HCT116 (cell line): Measurements from ENCODE around the gene RAMP2. TPM values are rescaled to one million over a fixed set of nuclear protein-coding genes. Genes with fewer than 3 reads are reported as not detected.
"Not testable (repeated sequence)": the region's sequence is repeated elsewhere in the genome, so short reads cannot be mapped to it uniquely, and the experiment has no call there.

Source experiments
- ATAC-seq: fragments of 200-7000 bp; cut with Tn5 transposase; 2 replicates; pipeline ENCODE4 v1.9.1; 2020; ENCODE audit warnings: mild to moderate bottlenecking, moderate library complexity
- BruUV-seq: library from RNA; stranded (reverse); fragments of 400-500 nt; replicated peaks from 2 replicates; lab custom pipeline; 2021; lab: Mats Ljungman, UMichigan
- CTCF ChIA-PET: fragments of 300-600 bp; sonication (Branson Sonifier 250); formaldehyde crosslinking; loops from one replicate; lab custom pipeline; 2021; ENCODE audit warnings: antibody characterized with exemption; lab: Charles Lee
- POLR2A ChIA-PET: fragments of 300-600, 350-600 bp; sonication (Branson Sonifier 250); formaldehyde crosslinking; loops from one replicate; lab custom pipeline; 2021; ENCODE audit warnings: antibody characterized with exemption; lab: Charles Lee
- RAD21 ChIA-PET, 2 experiments: fragments of 300-600 bp; sonication (Branson Sonifier 250); formaldehyde crosslinking; loops; one replicate each; lab custom pipeline; 2023; ENCODE audit warnings: low total read pairs in 2 of 2; ENCODE audit not compliant: uncharacterized antibody in 2 of 2, unreplicated experiment in 2 of 2, low non-redundant PET in 1 of 2; lab: Charles Lee
- DNase-seq: peaks from one replicate; pipeline ENCODE4 v3.0.0-alpha.2; 2010; ENCODE audit warnings: low read depth, low spot score
- H2AFZ ChIP-seq: fragments of 200-600 bp; shearing (Covaris generic), sonication (generic); 2 replicates; pipeline ENCODE4 v1.6.1; 2017; ENCODE audit warnings: low read depth, mixed run types, mixed read lengths, antibody characterized with exemption, low read length; ENCODE audit not compliant: poor library complexity, severe bottlenecking
- H3K27ac ChIP-seq: 2 replicates; pipeline ENCODE4 v1.5.1; 2012; ENCODE audit warnings: low read depth, low read length
- H3K27me3 ChIP-seq: fragments of 200-600 bp; sonication (generic); 2 replicates; pipeline ENCODE4 v1.6.1; 2016; ENCODE audit warnings: mixed run types, low read length, mixed read lengths; ENCODE audit not compliant: insufficient read depth
- H3K36me3 ChIP-seq, 2 experiments: fragments of 200-500 bp in 1 of 2; fragments of 200-600 bp in 1 of 2; sonication (Bioruptor generic) in 1 of 2; sonication (generic) in 1 of 2; 2 replicates each; pipeline versions ENCODE4 v1.5.1 to v1.6.1; 2014 to 2016; ENCODE audit warnings: low read length in 2 of 2, inconsistent platforms in 1 of 2, mixed read lengths in 1 of 2, mixed run types in 1 of 2; ENCODE audit not compliant: insufficient read depth in 2 of 2, control insufficient read depth in 1 of 2
- H3K4me1 ChIP-seq, 2 experiments: fragments of 200-600 bp in 1 of 2; sonication (generic) in 1 of 2; 2 replicates each; pipeline versions ENCODE4 v1.5.1 to v1.6.1; 2012 to 2017; ENCODE audit warnings: low read length in 2 of 2, inconsistent platforms in 1 of 2, mild to moderate bottlenecking in 1 of 2, mixed read lengths in 1 of 2, mixed run types in 1 of 2, moderate library complexity in 1 of 2; ENCODE audit not compliant: insufficient read depth in 2 of 2, control insufficient read depth in 1 of 2
- H3K4me2 ChIP-seq: fragments of 200-600 bp; sonication (generic); 2 replicates; pipeline ENCODE4 v1.6.1; 2017; ENCODE audit warnings: mixed run types, low read length, mixed read lengths
- H3K4me3 ChIP-seq, 2 experiments: fragments of 200-600 bp in 1 of 2; sonication (generic) in 1 of 2; replicated peaks in 1 of 2; 2 replicates each; pipeline ENCODE4 v1.5.1; 2011 to 2016; ENCODE audit warnings: low read length in 2 of 2, control low read depth in 1 of 2, low read depth in 1 of 2, mild to moderate bottlenecking in 1 of 2, mixed read lengths in 1 of 2, mixed run types in 1 of 2
- H3K79me2 ChIP-seq: fragments of 200-600 bp; sonication (generic); 2 replicates; pipeline ENCODE4 v1.6.1; 2017; ENCODE audit warnings: mild to moderate bottlenecking, mixed run types, low read length, moderate library complexity, mixed read lengths; ENCODE audit not compliant: insufficient read depth
- H3K9ac ChIP-seq: fragments of 200-600 bp; sonication (generic); 2 replicates; pipeline ENCODE4 v1.6.1; 2016; ENCODE audit warnings: low read length, mixed read lengths
- H3K9me2 ChIP-seq: fragments of 200-600 bp; sonication (generic), shearing (Covaris generic); 2 replicates; pipeline ENCODE4 v1.6.1; 2017; ENCODE audit warnings: mixed run types, mild to moderate bottlenecking, moderate library complexity; ENCODE audit not compliant: insufficient read depth
- H3K9me3 ChIP-seq, 2 experiments: fragments of 200-500 bp in 1 of 2; fragments of 200-600 bp in 1 of 2; sonication (Bioruptor generic) in 1 of 2; sonication (generic) in 1 of 2; 2 replicates each; pipeline ENCODE4 v1.6.1; 2014 to 2017; ENCODE audit warnings: low read length in 2 of 2, mixed read lengths in 2 of 2, inconsistent platforms in 1 of 2, low read depth in 1 of 2, mild to moderate bottlenecking in 1 of 2, mixed run types in 1 of 2, moderate library complexity in 1 of 2; ENCODE audit not compliant: control insufficient read depth in 1 of 2, insufficient read depth in 1 of 2
- H4K20me1 ChIP-seq: fragments of 200-600 bp; sonication (generic), shearing (Covaris generic); 2 replicates; pipeline ENCODE4 v1.6.1; 2017; ENCODE audit warnings: mixed run types, mild to moderate bottlenecking, moderate library complexity; ENCODE audit not compliant: insufficient read depth
- CEBPB ChIP-seq: IDR thresholded peaks from 2 replicates; pipeline ENCODE4 v1.6.1; 2012; ENCODE audit warnings: low read depth
- EGR1 ChIP-seq: IDR thresholded peaks from 2 replicates; pipeline ENCODE4 v1.6.1; 2012; ENCODE audit warnings: low read depth
- EZH2 ChIP-seq: fragments of 200-600 bp; sonication (generic); IDR thresholded peaks from 2 replicates; pipeline ENCODE4 v1.6.1; 2017; ENCODE audit warnings: antibody characterized with exemption, mixed run types
- EZH2phosphoT487 ChIP-seq: fragments of 200-600 bp; IDR thresholded peaks from 2 replicates; pipeline ENCODE4 v1.6.1; 2018; ENCODE audit warnings: antibody characterized with exemption, borderline replicate concordance
- FOSL1 ChIP-seq: IDR thresholded peaks from 2 replicates; pipeline ENCODE4 v1.6.1; 2012; ENCODE audit warnings: low read depth
- POLR2A ChIP-seq: IDR thresholded peaks from 2 replicates; pipeline ENCODE4 v1.7.0; 2011; ENCODE audit warnings: borderline replicate concordance; ENCODE audit not compliant: insufficient read depth, insufficient read length; ENCODE audit errors: extremely low read depth
- POLR2AphosphoS5 ChIP-seq: IDR thresholded peaks from 2 replicates; pipeline ENCODE4 v1.6.1; 2011; ENCODE audit warnings: mild to moderate bottlenecking, low read depth, low read length, moderate library complexity
- SIN3A ChIP-seq: IDR thresholded peaks from 2 replicates; pipeline ENCODE4 v1.6.1; 2012; ENCODE audit warnings: low read depth
- SP1 ChIP-seq: IDR thresholded peaks from 2 replicates; pipeline ENCODE4 v1.6.1; 2012; ENCODE audit warnings: low read depth
- TCF7L2 ChIP-seq: IDR thresholded peaks from 2 replicates; pipeline ENCODE4 v1.7.0; 2011; ENCODE audit warnings: borderline replicate concordance, inconsistent platforms; ENCODE audit not compliant: insufficient read depth, insufficient read length; ENCODE audit errors: extremely low read depth
- ZFX ChIP-seq: fragments of 450-650 bp; IDR thresholded peaks from 2 replicates; pipeline ENCODE4 v1.6.1; 2017
- ZNF274 ChIP-seq: fragments of 200-500 bp; sonication (Bioruptor generic); IDR thresholded peaks from 2 replicates; pipeline ENCODE4 v1.6.1; 2014; ENCODE audit warnings: mild to moderate bottlenecking, low read depth, low read length, inconsistent platforms
- intact Hi-C: fragments of 100-400 bp; cut with micrococcal nuclease; formaldehyde crosslinking; loops from 2 replicates; pipeline ENCODE4 v1.10.0; 2022
- total RNA-seq: library from RNA; stranded (reverse); gene quantifications from one replicate; pipeline ENCODE4 v1.2.1, GENCODE V29; 2021; ENCODE audit not compliant: unreplicated experiment
- TF ChIP-seq, protein P1 (sequence below): IDR thresholded peaks from 2 replicates; pipeline ENCODE4 v1.6.1; 2011; ENCODE audit warnings: mild to moderate bottlenecking, low read length, moderate library complexity; ENCODE audit not compliant: insufficient replicate concordance; ENCODE audit errors: extremely low read depth

The RAMP2 gene
- total RNA-seq, 1 experiment from 2014 or later = not detected

DNA sequence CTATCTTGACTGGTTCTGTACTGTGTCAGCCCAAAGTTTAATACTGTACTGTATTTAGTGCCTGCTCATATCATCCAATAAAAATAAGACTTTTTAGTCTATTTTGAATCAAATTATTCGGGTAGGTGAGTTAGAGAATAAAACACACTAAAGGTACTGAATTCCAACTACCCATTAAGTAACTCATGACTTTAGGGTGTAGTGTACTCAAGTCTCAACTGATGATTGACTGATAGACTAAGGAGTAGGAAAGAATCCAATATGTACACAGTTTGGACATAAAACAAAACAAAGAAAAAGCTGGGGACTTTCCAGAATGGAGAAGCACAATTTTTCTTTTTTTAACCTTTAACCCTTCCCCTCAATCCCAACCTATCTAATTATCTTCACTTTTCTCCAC, 20.3 kb upstream of the RAMP2 start:
- peaks cover 7 to 14% of the 10 kb centered on the region in 2 experiments for H3K4me1 ChIP-seq
- no peak overlapping the region for H2AFZ ChIP-seq
- DNase-seq = no peak
- no peak for ATAC-seq
- H3K27ac ChIP-seq = no peak overlapping the region
- H4K20me1 ChIP-seq = no peaks in the 10 kb centered on the region
- no peak overlapping the region for H3K9ac ChIP-seq
- H3K36me3 ChIP-seq = no peaks in the 10 kb centered on the region
- CTCF ChIA-PET = no interaction called here
- H3K9me2 ChIP-seq = no peaks in the 10 kb centered on the region
- no peaks in the 10 kb centered on the region for H3K27me3 ChIP-seq
- no TSS peak for BruUV-seq
- H3K79me2 ChIP-seq = peaks cover 23% of the 10 kb centered on the region
- TF ChIP-seq EZH2 (no peak), ZNF274 (no peak), EZH2phosphoT487 (no peak), EGR1 (no peak), POLR2A (no peak), TCF7L2 (no peak), FOSL1 (no peak), ZFX (no peak), SP1 (no peak), SIN3A (no peak), POLR2AphosphoS5 (no peak), CEBPB (no peak)
- TF ChIP-seq, protein P1, sequence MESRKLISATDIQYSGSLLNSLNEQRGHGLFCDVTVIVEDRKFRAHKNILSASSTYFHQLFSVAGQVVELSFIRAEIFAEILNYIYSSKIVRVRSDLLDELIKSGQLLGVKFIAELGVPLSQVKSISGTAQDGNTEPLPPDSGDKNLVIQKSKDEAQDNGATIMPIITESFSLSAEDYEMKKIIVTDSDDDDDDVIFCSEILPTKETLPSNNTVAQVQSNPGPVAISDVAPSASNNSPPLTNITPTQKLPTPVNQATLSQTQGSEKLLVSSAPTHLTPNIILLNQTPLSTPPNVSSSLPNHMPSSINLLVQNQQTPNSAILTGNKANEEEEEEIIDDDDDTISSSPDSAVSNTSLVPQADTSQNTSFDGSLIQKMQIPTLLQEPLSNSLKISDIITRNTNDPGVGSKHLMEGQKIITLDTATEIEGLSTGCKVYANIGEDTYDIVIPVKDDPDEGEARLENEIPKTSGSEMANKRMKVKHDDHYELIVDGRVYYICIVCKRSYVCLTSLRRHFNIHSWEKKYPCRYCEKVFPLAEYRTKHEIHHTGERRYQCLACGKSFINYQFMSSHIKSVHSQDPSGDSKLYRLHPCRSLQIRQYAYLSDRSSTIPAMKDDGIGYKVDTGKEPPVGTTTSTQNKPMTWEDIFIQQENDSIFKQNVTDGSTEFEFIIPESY = no peak
- TF ChIP-seq, all 23 proteins: peak for 0
- ChIA-PET RAD21 (no interaction called here), POLR2A (no interaction called here)
- H3K4me2 ChIP-seq = no peak overlapping the region
- H3K9me3 ChIP-seq = no peaks in the 10 kb centered on the region
- intact Hi-C loops = no loop called here
- H3K4me3 ChIP-seq = no peak overlapping the region

DNA sequence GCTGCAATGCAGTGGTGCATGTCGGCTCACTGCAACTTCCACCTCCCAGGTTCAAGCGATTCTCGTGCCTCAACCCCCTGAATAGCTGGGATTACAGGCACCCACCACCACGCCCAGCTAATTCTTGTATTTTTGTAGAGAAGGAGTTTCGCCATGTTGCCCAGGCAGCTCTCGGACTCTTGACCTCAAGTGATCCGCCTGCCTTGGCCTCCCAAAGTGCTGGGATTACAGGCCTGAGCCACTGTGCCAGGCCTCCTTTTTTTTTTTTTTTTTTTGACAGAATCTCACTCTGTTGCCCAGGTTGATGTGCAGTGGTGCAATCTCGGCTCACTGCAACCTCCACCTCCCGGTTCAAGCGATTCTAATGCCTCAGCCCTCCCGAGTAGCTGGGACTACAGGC, 18.1 kb upstream of the RAMP2 start:
- ATAC-seq, H4K20me1 ChIP-seq, H3K4me2 ChIP-seq, H3K36me3 ChIP-seq, BruUV-seq, H3K9ac ChIP-seq, CTCF ChIA-PET, RAD21 ChIA-PET, intact Hi-C loops, H3K4me3 ChIP-seq, H3K9me2 ChIP-seq, H2AFZ ChIP-seq, H3K9me3 ChIP-seq, H3K27ac ChIP-seq, H3K27me3 ChIP-seq, DNase-seq: not testable (repeated sequence)
- Histone ChIP-seq H3K79me2 (peaks cover 23% of the 10 kb centered on the region), H3K4me1 (peaks cover 7 to 14% of the 10 kb centered on the region in 2 experiments)
- POLR2A ChIA-PET = interaction anchor here (1.0 kb wide), 1 partner anchor 30 kb away, joined by 5 read pairs; the partner anchor contains the start of gene VPS25
